Endodermal cell (in vitro differentiated cells): ENCODE data around the gene DTD1. TPM values are rescaled to one million over a fixed set of nuclear protein-coding genes. Genes with fewer than 3 reads are reported as not detected.

Experiments
- DNase-seq: peaks from one replicate; pipeline ENCODE4 v3.0.0-alpha.2; 2017
- H3K27ac ChIP-seq: 2 replicates; pipeline ENCODE4 v1.5.1; 2013; ENCODE audit warnings: mild to moderate bottlenecking, low read depth, low read length, moderate library complexity
- H3K27me3 ChIP-seq: 2 replicates; pipeline ENCODE4 v1.6.1; 2013; ENCODE audit warnings: mild to moderate bottlenecking, low read length, moderate library complexity; ENCODE audit not compliant: insufficient read depth, control insufficient read depth, poor library complexity, severe bottlenecking
- H3K36me3 ChIP-seq: 2 replicates; pipeline ENCODE4 v1.7.0; 2013; ENCODE audit warnings: mild to moderate bottlenecking, low read length, moderate library complexity; ENCODE audit not compliant: control insufficient read depth, insufficient read depth
- H3K4me1 ChIP-seq: one replicate; pipeline ENCODE4 v1.7.0; 2013; ENCODE audit warnings: low read length; ENCODE audit not compliant: control insufficient read depth, insufficient read depth
- H3K4me3 ChIP-seq: 2 replicates; pipeline ENCODE4 v1.5.1; 2013; ENCODE audit warnings: mild to moderate bottlenecking, low read length, moderate library complexity
- H3K9ac ChIP-seq: 2 replicates; pipeline ENCODE4 v1.6.1; 2013; ENCODE audit warnings: mild to moderate bottlenecking, low read length, moderate library complexity; ENCODE audit not compliant: poor library complexity, severe bottlenecking; ENCODE audit errors: extremely low read depth
- H3K9me3 ChIP-seq: 2 replicates; pipeline ENCODE4 v1.6.1; 2013; ENCODE audit warnings: mild to moderate bottlenecking, low read length, moderate library complexity; ENCODE audit not compliant: control insufficient read depth
- H3K27ac Mint-ChIP-seq: 2 replicates; pipeline ENCODE4 v1.8.0; 2020; ENCODE audit warnings: mixed read lengths
- H3K27me3 Mint-ChIP-seq: 2 replicates; pipeline ENCODE4 v1.8.0; 2021; ENCODE audit warnings: mild to moderate bottlenecking, mixed read lengths; ENCODE audit not compliant: insufficient read depth
- H3K36me3 Mint-ChIP-seq: 2 replicates; pipeline ENCODE4 v1.8.0; 2020; ENCODE audit warnings: low read depth, mixed read lengths
- H3K4me1 Mint-ChIP-seq: 2 replicates; pipeline ENCODE4 v1.8.0; 2020; ENCODE audit warnings: mixed read lengths
- H3K4me3 Mint-ChIP-seq: 2 replicates; pipeline ENCODE4 v1.8.0; 2020; ENCODE audit warnings: mild to moderate bottlenecking, moderate library complexity, mixed read lengths
- H3K9me3 Mint-ChIP-seq: 2 replicates; pipeline ENCODE4 v1.8.0; 2020; ENCODE audit warnings: mild to moderate bottlenecking, mixed read lengths
- WGBS, 2 experiments: methylation state at CpG; one replicate each; pipeline versions ENCODE4 v1.1.5 to v1.1.7; 2013; ENCODE audit warnings: missing lambda C conversion rate in 2 of 2, mixed read lengths in 1 of 2; ENCODE audit not compliant: insufficient coverage in 1 of 2, insufficient read length in 1 of 2; 5-methylcytosine and 5-hydroxymethylcytosine counted together
- total RNA-seq, 2 donors: library from RNA; stranded (reverse); fragmentation: NEBNext Ultra II Directional in 1 of 2; extraction: Animal tissue kit (Norgen Biotek cat#: 25700) in 1 of 2; gene quantifications; 2 replicates in 1 of 2; 3 replicates in 1 of 2; pipeline ENCODE4 v1.2.1, GENCODE V29; 2021
- TF ChIP-seq, protein P1 (sequence below): fragments of 200-600 bp; sonication (generic); conservative IDR thresholded peaks from 2 replicates; pipeline ENCODE4 v1.5.0; 2021; ENCODE audit warnings: antibody characterized with exemption, mild to moderate bottlenecking

DTD1 gene
- total RNA-seq, 2 donors from 2014 or later: 34.2 to 44.0 TPM

DNA sequence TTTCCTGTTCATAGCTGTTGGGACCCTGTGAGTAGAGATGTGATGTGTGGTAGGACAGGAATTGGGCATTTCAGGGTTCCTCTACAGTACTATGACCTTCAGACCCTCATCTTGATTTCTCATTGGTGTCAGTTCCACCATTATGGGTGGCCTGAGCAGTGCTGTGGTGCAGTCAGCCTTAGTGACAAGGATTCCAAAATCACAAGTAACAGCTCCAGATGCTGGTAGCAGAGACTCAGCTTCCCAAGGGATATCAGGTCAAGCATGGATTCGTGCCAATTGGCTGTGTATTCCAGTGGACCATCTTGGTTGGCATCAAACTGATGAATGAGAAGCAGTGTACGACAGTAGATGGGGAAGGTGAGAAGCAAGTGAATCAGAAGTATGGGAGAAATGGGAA is 16.8 kb upstream of the DTD1 start:
- Mint-ChIP-seq H3K4me1 (peaks cover 4% of the 10 kb centered on the region), H3K27me3 (no peaks in the 10 kb centered on the region), H3K4me3 (no peak overlapping the region), H3K36me3 (peaks cover 20% of the 10 kb centered on the region), H3K27ac (no peak overlapping the region), H3K9me3 (no peaks in the 10 kb centered on the region)
- DNase-seq: no peak
- H3K9me3 ChIP-seq: no peaks in the 10 kb centered on the region
- peaks cover 23% of the 10 kb centered on the region for H3K36me3 ChIP-seq
- no peaks in the 10 kb centered on the region for H3K27me3 ChIP-seq
- TF ChIP-seq, protein P1, sequence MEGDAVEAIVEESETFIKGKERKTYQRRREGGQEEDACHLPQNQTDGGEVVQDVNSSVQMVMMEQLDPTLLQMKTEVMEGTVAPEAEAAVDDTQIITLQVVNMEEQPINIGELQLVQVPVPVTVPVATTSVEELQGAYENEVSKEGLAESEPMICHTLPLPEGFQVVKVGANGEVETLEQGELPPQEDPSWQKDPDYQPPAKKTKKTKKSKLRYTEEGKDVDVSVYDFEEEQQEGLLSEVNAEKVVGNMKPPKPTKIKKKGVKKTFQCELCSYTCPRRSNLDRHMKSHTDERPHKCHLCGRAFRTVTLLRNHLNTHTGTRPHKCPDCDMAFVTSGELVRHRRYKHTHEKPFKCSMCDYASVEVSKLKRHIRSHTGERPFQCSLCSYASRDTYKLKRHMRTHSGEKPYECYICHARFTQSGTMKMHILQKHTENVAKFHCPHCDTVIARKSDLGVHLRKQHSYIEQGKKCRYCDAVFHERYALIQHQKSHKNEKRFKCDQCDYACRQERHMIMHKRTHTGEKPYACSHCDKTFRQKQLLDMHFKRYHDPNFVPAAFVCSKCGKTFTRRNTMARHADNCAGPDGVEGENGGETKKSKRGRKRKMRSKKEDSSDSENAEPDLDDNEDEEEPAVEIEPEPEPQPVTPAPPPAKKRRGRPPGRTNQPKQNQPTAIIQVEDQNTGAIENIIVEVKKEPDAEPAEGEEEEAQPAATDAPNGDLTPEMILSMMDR: no peak
- no peak overlapping the region for H3K9ac ChIP-seq
- H3K27ac ChIP-seq: no peak overlapping the region
- no peaks in the 10 kb centered on the region for H3K4me1 ChIP-seq
- WGBS, 2 experiments: 94 to 95% methylated on average over 2 of the region's 2 CpGs
- no peak overlapping the region for H3K4me3 ChIP-seq

DNA sequence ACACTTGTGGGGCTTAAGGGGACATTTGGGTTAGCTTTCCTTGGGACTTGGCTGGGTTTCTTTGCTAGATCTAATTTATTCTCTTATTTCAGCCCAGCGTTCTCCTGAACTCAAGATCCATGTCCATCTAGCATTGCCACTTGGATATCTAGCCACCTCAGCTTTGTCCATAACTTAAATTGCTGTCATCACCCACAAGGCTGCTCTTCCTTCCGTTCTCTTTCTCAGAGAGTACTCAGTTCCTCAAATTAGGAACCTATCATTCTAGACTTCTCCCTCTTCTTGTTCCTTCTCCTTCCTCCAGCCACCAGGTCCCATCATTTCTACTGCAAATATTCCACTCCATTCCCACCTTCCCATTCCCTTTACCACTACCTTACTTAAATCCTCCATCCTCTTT is 16.3 kb upstream of the DTD1 start:
- peaks cover 2% of the 10 kb centered on the region for H3K4me1 Mint-ChIP-seq
- H3K9me3 Mint-ChIP-seq: no peaks in the 10 kb centered on the region
- no peak for DNase-seq
- H3K9ac ChIP-seq: no peak overlapping the region
- peaks cover 23% of the 10 kb centered on the region for H3K36me3 ChIP-seq
- no peaks in the 10 kb centered on the region for H3K9me3 ChIP-seq
- H3K27ac Mint-ChIP-seq: no peak overlapping the region
- TF ChIP-seq, protein P1: no peak
- 89 to 100% methylated on average over 2 of the region's 2 CpGs for WGBS, 2 experiments
- H3K27me3 ChIP-seq: no peaks in the 10 kb centered on the region
- H3K4me1 ChIP-seq: no peaks in the 10 kb centered on the region
- no peak overlapping the region for H3K4me3 ChIP-seq
- no peaks in the 10 kb centered on the region for H3K27me3 Mint-ChIP-seq
- no peak overlapping the region for H3K27ac ChIP-seq
- no peak overlapping the region for H3K4me3 Mint-ChIP-seq
- H3K36me3 Mint-ChIP-seq: peaks cover 20% of the 10 kb centered on the region

- Mint-ChIP-seq H3K27me3 (no peaks in the 10 kb centered on the region), H3K4me3 (no peak overlapping the region), H3K27ac (no peak overlapping the region), H3K9me3 (no peaks in the 10 kb centered on the region), H3K36me3 (no peaks in the 10 kb centered on the region), H3K4me1 (no peaks in the 10 kb centered on the region)
- no peaks in the 10 kb centered on the region for H3K27me3 ChIP-seq
- TF ChIP-seq, protein P1: no peak
- H3K36me3 ChIP-seq: no peaks in the 10 kb centered on the region
- no peak for DNase-seq
- no peak overlapping the region for H3K9ac ChIP-seq
- no peak overlapping the region for H3K4me3 ChIP-seq
- no peaks in the 10 kb centered on the region for H3K9me3 ChIP-seq
- no peak overlapping the region for H3K27ac ChIP-seq
- WGBS, 2 experiments: 89 to 90% methylated on average over 6 of the region's 6 CpGs
- no peaks in the 10 kb centered on the region for H3K4me1 ChIP-seq
Measured at GRCh38 chr20:18577942-18578341, 9.9 kb upstream of the DTD1 start.
